Effector memory CD8-positive, alpha-beta T cell (primary cell): ENCODE results near the gene AMOTL2.
A peak's percentile ranks its signal among the peaks of the same experiment; 100 is the strongest.

Experiments
- ATAC-seq: fragments of 150-1000 bp; cut with Tn5 transposase; replicated peaks from 2 replicates; pipeline ENCODE4 v1.10.0; 2021; ENCODE audit warnings: mild to moderate bottlenecking, moderate library complexity
- DNase-seq, 3 experiments: peaks; one replicate each; pipeline ENCODE4 v3.0.0; 2021
- H3K27ac Mint-ChIP-seq, 2 donors: one replicate each; pipeline ENCODE4 v1.8.0; 2022; ENCODE audit warnings: mild to moderate bottlenecking in 2 of 2, mixed read lengths in 2 of 2, moderate library complexity in 2 of 2
- H3K27me3 Mint-ChIP-seq, 2 donors: one replicate each; pipeline ENCODE4 v1.8.0; 2022; ENCODE audit warnings: mixed read lengths in 2 of 2
- H3K36me3 Mint-ChIP-seq: one replicate; pipeline ENCODE4 v1.8.0; 2022; ENCODE audit warnings: mild to moderate bottlenecking, moderate library complexity, mixed read lengths; ENCODE audit not compliant: insufficient read depth
- H3K4me1 Mint-ChIP-seq, 2 donors: one replicate each; pipeline ENCODE4 v1.8.0; 2022; ENCODE audit warnings: low read depth in 2 of 2, mixed read lengths in 2 of 2
- H3K4me3 Mint-ChIP-seq, 2 donors: one replicate each; pipeline ENCODE4 v1.8.0; 2022; ENCODE audit warnings: mild to moderate bottlenecking in 2 of 2, mixed read lengths in 2 of 2, moderate library complexity in 2 of 2
- H3K9me3 Mint-ChIP-seq, 2 donors: one replicate each; pipeline ENCODE4 v1.8.0; 2022; ENCODE audit warnings: mixed read lengths in 2 of 2

Gene AMOTL2

DNA sequence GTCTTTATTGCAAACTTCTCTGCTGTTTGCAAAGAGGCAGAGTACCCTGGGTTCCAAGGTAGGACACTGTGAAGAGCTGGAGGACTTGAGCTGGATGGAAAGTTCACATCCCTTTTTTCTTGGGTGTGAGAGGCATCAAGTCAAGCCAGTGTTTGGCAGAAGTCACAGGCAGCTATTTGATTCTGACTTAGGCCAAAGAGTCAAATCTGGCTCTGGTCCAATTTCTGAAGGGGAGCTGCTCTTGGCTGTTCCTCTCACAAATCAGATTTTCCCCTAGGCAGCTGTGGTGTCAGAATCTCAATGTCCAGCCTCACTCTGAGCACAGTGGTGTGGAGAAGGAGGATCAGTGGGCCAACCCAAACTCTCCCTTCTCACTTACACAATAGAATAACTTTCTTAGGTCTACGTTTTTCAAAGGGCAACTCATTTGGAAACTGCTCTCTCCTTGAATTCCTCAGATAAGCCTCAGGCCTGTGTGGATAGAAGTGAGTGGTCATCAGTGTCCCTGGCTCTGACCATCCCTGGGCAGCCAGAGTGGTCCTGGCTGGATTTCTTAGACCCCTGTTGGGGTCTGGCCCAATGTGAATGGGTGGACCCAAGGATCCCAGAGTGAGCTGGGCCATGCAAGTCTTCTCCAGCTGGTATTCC, 18.2 kb upstream of the AMOTL2 start:
- Mint-ChIP-seq H3K4me1 (no peaks in the 10 kb centered on the region), H3K36me3 (no peaks in the 10 kb centered on the region), H3K4me3 (no peak overlapping the region), H3K27me3 (peaks cover 42 to 83% of the 10 kb centered on the region in 2 donors), H3K9me3 (no peaks in the 10 kb centered on the region), H3K27ac (no peak overlapping the region)
- DNase-seq: no peak
- ATAC-seq: no peak

DNA sequence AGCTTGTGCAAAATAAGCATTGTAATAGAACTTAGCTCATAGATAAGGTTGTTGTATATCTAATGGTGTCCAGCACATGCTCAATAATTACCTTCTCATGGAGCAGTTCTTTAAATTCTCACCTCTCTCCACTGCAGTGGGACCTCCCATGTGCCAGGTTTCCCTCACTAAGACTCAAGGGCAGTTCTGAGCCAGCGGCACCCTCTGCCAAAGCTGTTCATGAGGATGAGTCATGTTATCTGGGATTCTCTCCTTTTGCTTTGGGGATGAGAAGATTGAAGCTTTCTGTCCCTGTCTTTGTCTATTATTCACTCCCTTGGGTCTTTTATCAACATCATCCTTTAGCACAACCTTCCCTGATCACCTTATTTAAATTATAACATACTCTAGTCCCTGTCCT, 15.6 kb upstream of the AMOTL2 start:
- Mint-ChIP-seq H3K27ac (peak overlapping the region in 1 of 2 donors; percentile 9), H3K4me3 (no peak overlapping the region), H3K4me1 (no peaks in the 10 kb centered on the region), H3K27me3 (peaks cover 23 to 66% of the 10 kb centered on the region in 2 donors), H3K9me3 (no peaks in the 10 kb centered on the region), H3K36me3 (no peaks in the 10 kb centered on the region)
- no peak for DNase-seq
- ATAC-seq: no peak

DNA sequence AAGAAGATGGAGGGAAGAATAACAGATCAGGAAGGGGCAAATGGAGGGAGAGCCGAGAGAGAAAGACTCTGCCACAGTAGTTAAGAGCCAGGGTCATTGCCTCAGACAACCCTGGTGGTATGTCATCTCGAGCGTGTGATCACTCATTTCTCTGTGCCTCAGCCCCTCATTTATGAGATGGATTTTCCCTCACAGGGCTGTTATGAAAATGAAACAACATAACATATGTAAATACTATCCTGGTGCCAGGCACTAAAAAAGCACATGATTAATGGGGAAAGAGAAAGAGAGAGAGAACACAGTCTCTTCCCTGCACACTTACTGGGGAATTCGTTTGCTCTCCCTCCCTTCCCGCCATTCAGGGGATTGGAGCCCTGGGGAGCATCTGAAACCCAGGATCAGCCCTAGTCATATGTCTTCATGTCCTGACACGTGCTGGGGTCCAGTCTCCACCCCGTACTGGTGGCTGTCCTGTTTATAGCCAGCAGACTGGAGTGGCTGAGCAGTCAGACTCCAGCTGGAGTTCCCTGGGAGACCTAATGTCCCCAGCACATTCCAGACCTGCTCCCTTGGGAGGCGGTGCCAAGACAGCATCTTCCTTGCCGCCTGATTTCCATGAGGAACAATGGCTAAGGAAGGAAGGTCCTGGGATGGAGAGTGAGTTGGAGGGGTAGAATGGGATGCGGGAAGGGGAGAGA, 14.7 kb upstream of the AMOTL2 start:
- Mint-ChIP-seq H3K4me1 (no peaks in the 10 kb centered on the region), H3K36me3 (no peaks in the 10 kb centered on the region), H3K27ac (no peak overlapping the region), H3K9me3 (no peaks in the 10 kb centered on the region), H3K27me3 (peaks cover 21 to 57% of the 10 kb centered on the region in 2 donors), H3K4me3 (no peak overlapping the region)
- ATAC-seq (no peak), DNase-seq (no peak)

GRCh38 chr3:134388292-134388691, 14.0 kb upstream of the AMOTL2 start:
- Mint-ChIP-seq H3K9me3 (no peaks in the 10 kb centered on the region), H3K27me3 (peaks cover 21 to 50% of the 10 kb centered on the region in 2 donors), H3K27ac (no peak overlapping the region), H3K4me3 (no peak overlapping the region), H3K4me1 (no peaks in the 10 kb centered on the region), H3K36me3 (no peaks in the 10 kb centered on the region)
- DNase-seq: no peak
- no peak for ATAC-seq

DNA sequence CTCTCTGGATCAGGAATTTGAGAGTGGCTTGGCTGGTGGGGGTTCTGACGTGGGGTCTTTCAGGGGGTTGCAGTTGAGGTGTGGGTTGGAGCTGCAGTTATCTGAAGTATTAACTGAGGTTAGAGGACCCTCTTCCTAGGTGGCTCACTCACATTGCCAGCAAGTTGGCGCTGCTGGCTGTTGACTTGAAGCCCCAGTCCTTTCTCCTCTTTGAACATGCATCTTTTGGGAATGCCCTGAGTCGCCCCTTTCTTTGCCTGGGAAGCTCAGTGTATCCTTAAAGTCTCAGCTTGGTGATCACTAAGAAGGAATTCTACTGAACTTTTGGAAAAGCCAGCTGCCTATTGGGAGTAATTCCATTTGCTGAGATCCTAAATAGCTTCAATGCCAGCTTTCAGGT, 13.0 kb upstream of the AMOTL2 start:
- Mint-ChIP-seq H3K4me3 (no peak overlapping the region), H3K36me3 (peaks cover 2% of the 10 kb centered on the region), H3K4me1 (no peaks in the 10 kb centered on the region), H3K27me3 (peaks cover 28 to 52% of the 10 kb centered on the region in 2 donors), H3K9me3 (no peaks in the 10 kb centered on the region), H3K27ac (no peak overlapping the region)
- DNase-seq (no peak), ATAC-seq (no peak)

GRCh38 chr3:134384963-134385362, 10.7 kb upstream of the AMOTL2 start:
- peaks cover 2% of the 10 kb centered on the region for H3K36me3 Mint-ChIP-seq
- H3K4me1 Mint-ChIP-seq: no peaks in the 10 kb centered on the region
- no peak for DNase-seq
- no peak overlapping the region for H3K4me3 Mint-ChIP-seq
- H3K27me3 Mint-ChIP-seq: peaks cover 35 to 52% of the 10 kb centered on the region in 2 donors
- ATAC-seq: no peak
- no peaks in the 10 kb centered on the region for H3K9me3 Mint-ChIP-seq
- no peak overlapping the region for H3K27ac Mint-ChIP-seq

DNA sequence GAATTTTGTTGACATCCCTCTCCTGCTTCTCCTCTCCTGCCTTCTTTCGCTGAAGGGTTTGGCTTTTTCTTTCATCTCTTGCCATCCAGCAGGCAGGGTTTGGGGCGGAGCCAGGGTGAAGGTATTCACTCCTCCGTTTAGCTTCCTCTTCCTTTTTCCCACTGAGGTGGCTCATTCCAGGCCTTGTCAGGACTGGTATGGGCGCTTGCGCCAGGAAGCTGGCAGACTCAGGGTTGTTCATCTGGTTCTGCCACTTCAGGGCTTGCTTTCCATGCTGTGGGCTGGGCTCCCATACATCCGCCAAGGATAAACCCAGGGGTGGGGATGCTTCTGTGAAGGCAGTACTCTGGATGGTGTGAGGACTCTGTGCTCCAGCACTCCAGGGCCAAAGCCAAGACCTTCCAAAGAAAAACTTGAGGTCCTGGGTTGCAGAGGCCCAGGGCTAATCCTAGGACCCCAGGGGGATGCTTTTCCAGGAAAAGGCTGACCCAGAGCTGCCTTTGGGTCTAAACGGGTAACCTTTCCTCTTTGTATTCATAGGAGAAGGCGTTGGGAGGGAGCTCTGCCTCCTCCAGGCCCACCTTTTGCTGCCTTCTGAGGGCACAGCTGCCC, 7.7 kb upstream of the AMOTL2 start:
- no peak for DNase-seq
- Mint-ChIP-seq H3K4me3 (no peak overlapping the region), H3K36me3 (peaks cover 2% of the 10 kb centered on the region), H3K4me1 (no peaks in the 10 kb centered on the region), H3K27ac (peak overlapping the region in 1 of 2 donors; percentile 11), H3K27me3 (peaks cover 31 to 40% of the 10 kb centered on the region in 2 donors), H3K9me3 (no peaks in the 10 kb centered on the region)
- no peak for ATAC-seq

DNA sequence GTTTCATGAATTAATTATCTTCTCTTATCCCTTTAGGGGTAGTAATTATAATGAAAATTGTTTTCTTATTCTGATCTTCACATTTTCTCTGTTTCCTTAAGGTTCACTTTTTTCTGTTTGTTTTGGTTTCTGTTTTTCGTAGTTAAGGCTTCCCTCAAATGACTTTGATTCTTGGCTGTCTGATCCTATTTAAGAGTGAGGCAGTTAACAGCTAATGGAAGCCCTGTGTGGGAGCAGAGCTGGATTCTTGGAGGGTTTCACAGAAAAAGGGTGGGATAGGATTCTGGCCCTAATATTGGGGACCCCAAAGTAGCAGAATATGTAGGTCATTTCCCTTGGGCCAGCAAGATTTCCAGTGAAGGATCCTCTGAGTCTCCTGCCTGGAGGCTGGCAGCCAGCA, 6.8 kb upstream of the AMOTL2 start:
- ATAC-seq: no peak
- Mint-ChIP-seq H3K27me3 (peaks cover 34 to 44% of the 10 kb centered on the region in 2 donors), H3K9me3 (no peaks in the 10 kb centered on the region), H3K27ac (no peak overlapping the region), H3K36me3 (peaks cover 2% of the 10 kb centered on the region), H3K4me1 (no peaks in the 10 kb centered on the region), H3K4me3 (no peak overlapping the region)
- no peak for DNase-seq

DNA sequence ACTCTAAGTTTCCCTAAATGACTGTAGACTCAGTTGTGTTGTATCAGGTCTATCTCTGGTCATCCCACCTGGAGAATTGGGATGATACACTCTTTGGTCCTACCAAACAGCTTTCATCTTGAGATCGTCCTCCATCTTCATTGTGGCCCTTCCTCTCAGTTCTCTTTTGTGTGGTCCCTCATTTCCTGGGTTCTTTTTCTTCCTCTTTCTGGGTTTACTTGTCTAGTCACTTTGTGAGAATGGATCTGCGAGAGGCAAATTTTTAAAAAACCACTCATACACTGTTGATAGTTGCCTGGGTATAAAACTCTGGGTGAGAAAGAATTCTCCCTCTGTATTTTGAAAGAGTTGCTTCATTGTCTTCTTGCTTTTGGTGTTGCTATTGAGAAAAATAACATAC, 6.0 kb upstream of the AMOTL2 start:
- Mint-ChIP-seq H3K9me3 (no peaks in the 10 kb centered on the region), H3K27me3 (peaks cover 42 to 52% of the 10 kb centered on the region in 2 donors), H3K36me3 (peaks cover 2% of the 10 kb centered on the region), H3K4me1 (peaks cover 4% of the 10 kb centered on the region in 2 donors), H3K27ac (no peak overlapping the region), H3K4me3 (no peak overlapping the region)
- ATAC-seq (no peak), DNase-seq (no peak)

DNA sequence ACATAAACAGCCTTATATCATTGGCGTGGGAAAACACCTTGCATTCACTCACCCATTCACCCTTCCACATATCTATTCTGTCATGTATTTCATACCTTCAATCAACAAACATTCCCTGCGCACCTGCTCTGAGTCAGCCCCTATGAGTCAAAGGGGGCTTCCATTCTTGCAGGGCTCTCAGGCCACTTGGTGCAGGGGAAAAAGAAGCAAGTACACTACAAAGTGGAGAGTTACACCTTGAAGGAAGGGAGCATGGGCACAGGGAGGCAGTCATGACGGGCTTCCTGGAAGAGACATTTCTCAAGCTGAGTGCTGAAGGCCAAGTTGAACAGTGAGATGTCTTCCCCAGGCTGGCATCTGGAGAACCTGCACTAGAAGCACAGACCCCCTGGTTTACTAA, 4.6 kb upstream of the AMOTL2 start:
- peaks cover 8 to 11% of the 10 kb centered on the region in 2 donors for H3K4me1 Mint-ChIP-seq
- ATAC-seq (no peak), DNase-seq (no peak)
- no peak overlapping the region for H3K27ac Mint-ChIP-seq
- no peaks in the 10 kb centered on the region for H3K9me3 Mint-ChIP-seq
- H3K27me3 Mint-ChIP-seq: peaks cover 45 to 64% of the 10 kb centered on the region in 2 donors
- peaks cover 2% of the 10 kb centered on the region for H3K36me3 Mint-ChIP-seq
- no peak overlapping the region for H3K4me3 Mint-ChIP-seq

DNA sequence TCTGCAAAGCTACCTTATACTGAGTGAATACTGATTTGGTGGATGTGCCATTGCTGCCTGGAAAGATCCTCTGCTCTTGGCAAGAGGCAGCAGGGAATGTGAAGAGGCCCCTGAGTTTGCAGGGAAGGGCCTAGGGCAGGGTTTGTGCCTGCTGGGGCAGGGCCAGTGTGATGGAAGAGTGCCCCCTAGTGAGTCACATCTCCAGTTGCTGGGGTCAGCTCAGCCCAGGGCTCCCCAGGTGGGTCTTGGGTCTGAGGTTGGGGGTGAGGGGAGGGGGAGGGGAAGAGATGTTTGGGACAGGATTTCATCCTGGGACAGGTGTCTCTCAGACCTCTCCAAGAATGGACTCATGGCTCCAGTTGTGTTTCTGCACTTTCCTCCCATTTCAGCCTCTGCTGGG, 4.1 kb upstream of the AMOTL2 start:
- peaks cover 45 to 68% of the 10 kb centered on the region in 2 donors for H3K27me3 Mint-ChIP-seq
- DNase-seq (peak in 2 of 3 experiments; percentile 10 to 16), ATAC-seq (peak; percentile 59)
- no peak overlapping the region for H3K27ac Mint-ChIP-seq
- H3K4me1 Mint-ChIP-seq: peaks cover 8 to 11% of the 10 kb centered on the region in 2 donors
- peaks cover 2% of the 10 kb centered on the region for H3K36me3 Mint-ChIP-seq
- no peaks in the 10 kb centered on the region for H3K9me3 Mint-ChIP-seq
- no peak overlapping the region for H3K4me3 Mint-ChIP-seq

DNA sequence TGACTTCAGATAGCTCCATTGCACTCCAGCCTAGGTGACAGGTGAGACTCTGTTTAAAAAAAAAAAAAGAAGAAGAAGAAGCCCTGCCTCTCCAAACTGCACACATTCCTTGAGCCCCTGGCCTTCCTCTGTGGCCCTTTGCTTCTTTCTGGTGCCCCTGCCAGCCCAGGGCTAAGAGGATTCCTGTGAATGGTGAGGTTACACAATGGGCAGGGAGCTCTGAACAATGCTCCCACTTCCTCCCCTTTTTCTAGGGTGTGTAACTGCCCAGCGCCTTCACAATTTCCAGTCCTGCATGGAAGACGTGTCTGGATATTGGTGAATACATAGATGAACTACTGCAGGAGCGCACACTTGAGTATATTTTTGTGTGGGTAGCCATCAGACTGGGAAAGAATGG, 3.6 kb upstream of the AMOTL2 start:
- H3K36me3 Mint-ChIP-seq: peaks cover 1% of the 10 kb centered on the region
- ATAC-seq: no peak
- peaks cover 44 to 72% of the 10 kb centered on the region in 2 donors for H3K27me3 Mint-ChIP-seq
- peaks cover 8 to 11% of the 10 kb centered on the region in 2 donors for H3K4me1 Mint-ChIP-seq
- no peaks in the 10 kb centered on the region for H3K9me3 Mint-ChIP-seq
- DNase-seq: no peak
- no peak overlapping the region for H3K27ac Mint-ChIP-seq
- H3K4me3 Mint-ChIP-seq: no peak overlapping the region

DNA sequence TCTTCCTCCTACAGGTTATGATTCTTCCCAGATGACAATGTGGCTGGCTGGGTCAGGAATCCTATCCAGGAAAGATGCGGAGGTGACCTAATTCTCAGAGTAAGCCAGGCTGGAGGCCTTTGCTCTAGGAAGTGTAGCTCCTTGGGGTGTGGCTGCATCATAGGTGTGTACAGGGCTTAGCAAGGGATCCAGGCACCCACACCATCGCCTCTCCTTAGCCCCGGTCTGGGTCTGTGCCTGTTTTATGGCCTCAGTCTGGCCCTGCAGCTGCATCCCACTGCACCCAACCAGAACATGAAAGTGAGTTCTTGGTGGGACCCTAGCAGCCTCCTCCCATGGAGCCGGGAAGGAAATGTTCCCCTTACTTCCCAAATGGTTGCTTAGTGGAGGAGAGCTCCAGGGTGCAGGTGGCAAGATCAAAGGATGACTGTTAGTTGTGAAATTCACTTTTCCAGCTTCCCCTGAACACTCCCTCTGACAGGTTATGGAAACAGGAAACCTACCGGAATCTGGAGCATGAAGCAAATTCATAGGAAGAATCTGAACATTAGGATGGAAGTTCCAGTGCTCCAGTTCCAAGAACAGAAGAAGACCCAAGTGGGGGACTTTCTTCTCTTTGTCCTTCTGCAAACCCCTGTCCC, 2.7 kb upstream of the AMOTL2 start:
- H3K27me3 Mint-ChIP-seq: peaks cover 34 to 72% of the 10 kb centered on the region in 2 donors

More for the DNA sequence above, 2.7 kb upstream of the AMOTL2 start:
- Mint-ChIP-seq H3K4me3 (no peak overlapping the region), H3K27ac (no peak overlapping the region), H3K9me3 (no peaks in the 10 kb centered on the region), H3K4me1 (peaks cover 8 to 11% of the 10 kb centered on the region in 2 donors), H3K36me3 (no peaks in the 10 kb centered on the region)
- no peak for ATAC-seq
- DNase-seq: no peak
